CD4-positive, alpha-beta T cell treated with Interleukin-6 for 4 hours (primary cell): ENCODE results near the gene USP22.
"Not testable (repeated sequence)": the region's sequence is repeated elsewhere in the genome, so short reads cannot be mapped to it uniquely, and the experiment has no call there.

ENCODE experiments used
- DNase-seq: peaks from one replicate; pipeline ENCODE4 v3.0.0-alpha.2; 2020; ENCODE audit warnings: mixed read lengths

Gene USP22

GRCh38 chr17:21042458-21043295 is at the start of gene USP22:
TSS of gene USP22 (minus strand) at chr17:21043011. CDS start at chr17:21042835, 176 bp downstream.
- DNase-seq, result no peak

GRCh38 chr17:21090902-21091618 is 48.2 kb upstream of the USP22 start:
- DNase-seq, result no peak

GRCh38 chr17:21089933-21090901 is 47.4 kb upstream of the USP22 start:
- DNase-seq, result no peak

GRCh38 chr17:21089145-21089544 is 46.3 kb upstream of the USP22 start:
- no peak for DNase-seq

GRCh38 chr17:21085707-21086106 is 42.9 kb upstream of the USP22 start:
- DNase-seq, result no peak

- not testable (repeated sequence) for DNase-seq
Observed at GRCh38 chr17:21085280-21085679, 42.5 kb upstream of the USP22 start.

- DNase-seq, result no peak
Observed at GRCh38 chr17:21082001-21082436, 39.2 kb upstream of the USP22 start.

GRCh38 chr17:21079196-21079595 is 36.4 kb upstream of the USP22 start:
- DNase-seq, result no peak

- DNase-seq, result no peak
Observed at GRCh38 chr17:21078016-21078780, 35.4 kb upstream of the USP22 start.

- DNase-seq, result no peak
Observed at GRCh38 chr17:21077281-21077680, 34.5 kb upstream of the USP22 start.

- no peak for DNase-seq
Observed at GRCh38 chr17:21076242-21076641, 33.4 kb upstream of the USP22 start.

- no peak for DNase-seq
Observed at GRCh38 chr17:21075739-21076085, 32.9 kb upstream of the USP22 start.

- DNase-seq, result no peak
Observed at GRCh38 chr17:21072745-21073197, 30.0 kb upstream of the USP22 start.

- no peak for DNase-seq
Observed at GRCh38 chr17:21066394-21066793, 23.6 kb upstream of the USP22 start.

GRCh38 chr17:21061971-21062526 is 19.2 kb upstream of the USP22 start:
- no peak for DNase-seq

- DNase-seq, result no peak
Observed at GRCh38 chr17:21061158-21061835, 18.5 kb upstream of the USP22 start.

GRCh38 chr17:21059761-21060160 is 16.9 kb upstream of the USP22 start:
- no peak for DNase-seq

- no peak for DNase-seq
Observed at GRCh38 chr17:21058098-21058893, 15.5 kb upstream of the USP22 start.

GRCh38 chr17:21053056-21053455 is 10.2 kb upstream of the USP22 start:
- DNase-seq, result not testable (repeated sequence)

GRCh38 chr17:21049457-21049856 is 6.6 kb upstream of the USP22 start:
- no peak for DNase-seq
